Liver (tissue), 9 donors: ENCODE results near the gene SYNM. TPM values are rescaled to one million over a fixed set of nuclear protein-coding genes. Genes with fewer than 3 reads are reported as not detected.

Source experiments
- DNase-seq: peaks from one replicate; pipeline ENCODE4 v3.0.0-alpha.2; 2017; ENCODE audit warnings: low spot score
- H3K27ac ChIP-seq, 2 donors: one replicate each; pipeline ENCODE4 v1.7.0; 2013; ENCODE audit warnings: inconsistent platforms in 2 of 2, low read length in 2 of 2, control low read depth in 1 of 2, low read depth in 1 of 2, mild to moderate bottlenecking in 1 of 2
- H3K27me3 ChIP-seq, 4 donors: one replicate each; pipeline versions ENCODE4 v1.6.1 to v1.7.0; 2013; ENCODE audit warnings: low read length in 3 of 4, inconsistent platforms in 1 of 4, mild to moderate bottlenecking in 1 of 4, moderate library complexity in 1 of 4; ENCODE audit not compliant: control insufficient read depth in 4 of 4, insufficient read depth in 4 of 4
- H3K36me3 ChIP-seq, 4 donors: one replicate each; pipeline versions ENCODE4 v1.6.1 to v1.7.0; 2013; ENCODE audit warnings: low read length in 3 of 4, mild to moderate bottlenecking in 3 of 4, low read depth in 1 of 4, moderate library complexity in 1 of 4; ENCODE audit not compliant: control insufficient read depth in 4 of 4, insufficient read depth in 3 of 4
- H3K4me1 ChIP-seq, 4 donors: one replicate each; pipeline versions ENCODE4 v1.6.1 to v1.7.0; 2013; ENCODE audit warnings: low read length in 3 of 4, mild to moderate bottlenecking in 3 of 4, moderate library complexity in 1 of 4; ENCODE audit not compliant: control insufficient read depth in 4 of 4, insufficient read depth in 4 of 4
- H3K4me3 ChIP-seq, 3 donors: one replicate each; pipeline versions ENCODE4 v1.6.1 to v1.7.0; 2013; ENCODE audit warnings: low read length in 3 of 3, control low read depth in 1 of 3, low read depth in 1 of 3, mild to moderate bottlenecking in 1 of 3
- H3K9ac ChIP-seq, 2 donors: one replicate each; pipeline ENCODE4 v1.7.0; 2013; ENCODE audit warnings: low read length in 2 of 2, mild to moderate bottlenecking in 2 of 2, moderate library complexity in 2 of 2, control low read depth in 1 of 2, low read depth in 1 of 2
- H3K9me3 ChIP-seq, 4 donors: one replicate each; pipeline versions ENCODE4 v1.6.1 to v1.7.0; 2013; ENCODE audit warnings: low read length in 3 of 4; ENCODE audit not compliant: control insufficient read depth in 4 of 4
- EGR1 ChIP-seq, 2 donors: IDR thresholded peaks; 2 replicates each; pipeline ENCODE4 v1.6.1; 2016 to 2018; ENCODE audit warnings: antibody characterized with exemption in 2 of 2, low read depth in 2 of 2
- FOXA1 ChIP-seq: IDR thresholded peaks from 2 replicates; pipeline ENCODE4 v1.6.1; 2016; ENCODE audit warnings: antibody characterized with exemption
- FOXA2 ChIP-seq: IDR thresholded peaks from 2 replicates; pipeline ENCODE4 v1.6.1; 2016; ENCODE audit warnings: antibody characterized with exemption
- GABPA ChIP-seq, 2 donors: IDR thresholded peaks in 1 of 2; conservative IDR thresholded peaks in 1 of 2; 2 replicates each; pipeline ENCODE4 v1.6.1; 2016; ENCODE audit warnings: antibody characterized with exemption in 2 of 2, mild to moderate bottlenecking in 1 of 2, moderate library complexity in 1 of 2
- HNF4A ChIP-seq, 2 donors: conservative IDR thresholded peaks; 2 replicates each; pipeline ENCODE4 v1.6.1; 2016; ENCODE audit warnings: antibody characterized with exemption in 2 of 2, mild to moderate bottlenecking in 2 of 2
- HNF4G ChIP-seq: IDR thresholded peaks from 2 replicates; pipeline ENCODE4 v1.6.1; 2016; ENCODE audit warnings: antibody characterized with exemption
- JUND ChIP-seq, 2 donors: IDR thresholded peaks; 2 replicates each; pipeline ENCODE4 v1.6.1; 2016; ENCODE audit warnings: antibody characterized with exemption in 2 of 2
- NR2F2 ChIP-seq: IDR thresholded peaks from 2 replicates; pipeline ENCODE4 v1.6.1; 2016; ENCODE audit warnings: antibody characterized with exemption
- RAD21 ChIP-seq, 2 donors: IDR thresholded peaks; 2 replicates each; pipeline ENCODE4 v1.6.1; 2016; ENCODE audit warnings: antibody characterized with exemption in 2 of 2, mild to moderate bottlenecking in 2 of 2
- RXRA ChIP-seq, 2 donors: IDR thresholded peaks; 2 replicates each; pipeline ENCODE4 v1.6.1; 2017 to 2018; ENCODE audit warnings: antibody characterized with exemption in 2 of 2, mild to moderate bottlenecking in 1 of 2
- SP1 ChIP-seq: IDR thresholded peaks from 2 replicates; pipeline ENCODE4 v1.6.1; 2018; ENCODE audit warnings: antibody characterized with exemption, mild to moderate bottlenecking
- TAF1 ChIP-seq: conservative IDR thresholded peaks from 2 replicates; pipeline ENCODE4 v1.6.1; 2016; ENCODE audit warnings: antibody characterized with exemption, mild to moderate bottlenecking
- YY1 ChIP-seq: IDR thresholded peaks from 2 replicates; pipeline ENCODE4 v1.6.1; 2016; ENCODE audit warnings: antibody characterized with exemption, mild to moderate bottlenecking
- WGBS: extraction: QIAGEN DNeasy Blood & Tissue Kit; methylation state at CpG from one replicate; pipeline ENCODE4 v1.1.7; 2013; 5-methylcytosine and 5-hydroxymethylcytosine counted together
- polyA plus RNA-seq, 2 donors: library from polyadenylated mRNA; stranded (reverse) in 1 of 2; unstranded in 1 of 2; fragments of 200-250 nt in 1 of 2; fragments of >200 nt in 1 of 2; fragmentation: Nextera tagmentation in 1 of 2; extraction: Ambion mirVana in 1 of 2; gene quantifications; one replicate each; pipeline versions ENCODE4 v1.2.1 to v1.2.3, GENCODE V29; 2013 to 2015
- total RNA-seq, 2 donors: library from RNA; depleted of rRNA; stranded (reverse); fragments of >200 nt; gene quantifications; one replicate each; pipeline ENCODE4 v1.2.3, GENCODE V29; 2014
- TF ChIP-seq, protein P1 (sequence below): fragments of 150-350 bp; IDR thresholded peaks from 2 replicates; pipeline ENCODE4 v1.5.1; 2017; ENCODE audit warnings: improper control_type of control experiment, low read depth, low read length; ENCODE audit not compliant: missing input control
- TF ChIP-seq, protein P2 (sequence below): IDR thresholded peaks from 2 replicates; pipeline ENCODE4 v1.6.1; 2016; ENCODE audit warnings: antibody characterized with exemption
- TF ChIP-seq, protein P3 (sequence below): IDR thresholded peaks from 2 replicates; pipeline ENCODE4 v1.6.1; 2016; ENCODE audit warnings: antibody characterized with exemption
- TF ChIP-seq, protein P4 (sequence below): IDR thresholded peaks from 2 replicates; pipeline ENCODE4 v1.6.1; 2016; ENCODE audit warnings: antibody characterized with exemption
- TF ChIP-seq, protein P5 (sequence below): IDR thresholded peaks from 2 replicates; pipeline ENCODE4 v1.6.1; 2016; ENCODE audit warnings: antibody characterized with exemption, mild to moderate bottlenecking
- donor health status: healthy.
- donor health status: healthy.
- donor health status: healthy.
- donor health status: healthy.
- donor health status: healthy.

Gene SYNM
- total and polyA plus RNA-seq, 4 donors, result 0.39 to 6.4 (median 1.2) TPM

DNA sequence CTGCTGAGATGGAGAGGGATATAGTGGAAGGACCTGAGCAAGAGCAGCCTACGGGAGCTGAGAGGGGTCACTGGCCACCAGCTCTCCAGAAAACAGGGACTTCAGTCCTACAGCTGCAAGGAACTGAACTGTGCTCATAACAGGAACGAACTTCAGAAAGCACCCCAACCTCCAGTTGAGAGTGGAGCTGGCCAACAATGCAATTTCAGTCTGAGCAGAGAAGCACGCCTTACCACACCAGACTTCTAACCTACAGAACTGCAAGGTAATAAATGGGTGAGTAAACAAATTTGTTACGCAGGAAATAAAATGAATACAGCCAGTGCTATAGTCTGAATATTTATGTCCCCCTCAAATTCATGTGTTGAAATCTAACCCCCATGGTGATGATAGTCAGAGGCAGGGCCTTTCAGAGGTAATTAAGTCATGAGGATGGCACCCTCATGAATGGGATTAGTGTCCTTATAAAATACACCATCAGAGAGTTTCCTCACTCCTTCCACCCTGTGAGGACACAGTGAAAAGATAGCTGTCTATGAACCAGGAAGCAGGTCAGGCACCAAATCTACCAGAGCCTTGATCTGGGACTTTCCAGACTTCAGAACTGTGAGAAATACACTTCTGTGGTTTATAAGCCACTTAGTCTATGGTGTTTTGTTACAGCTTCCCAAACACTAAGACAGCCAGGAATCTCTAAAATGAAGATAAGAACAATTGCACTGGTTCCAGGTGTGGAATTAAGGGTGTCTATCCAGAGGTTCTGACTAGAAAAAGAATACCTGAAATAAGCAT lies 58.6 kb downstream of the SYNM start:
- no peaks in the 10 kb centered on the region for H3K4me1 ChIP-seq
- no peak overlapping the region for H3K27ac ChIP-seq
- H3K9ac ChIP-seq, result no peak overlapping the region
- H3K9me3 ChIP-seq, result no peaks in the 10 kb centered on the region
- TF ChIP-seq YY1, result no peak
- no peak for TF ChIP-seq FOXA2
- no peak for TF ChIP-seq FOXA1
- TF ChIP-seq, protein P1, sequence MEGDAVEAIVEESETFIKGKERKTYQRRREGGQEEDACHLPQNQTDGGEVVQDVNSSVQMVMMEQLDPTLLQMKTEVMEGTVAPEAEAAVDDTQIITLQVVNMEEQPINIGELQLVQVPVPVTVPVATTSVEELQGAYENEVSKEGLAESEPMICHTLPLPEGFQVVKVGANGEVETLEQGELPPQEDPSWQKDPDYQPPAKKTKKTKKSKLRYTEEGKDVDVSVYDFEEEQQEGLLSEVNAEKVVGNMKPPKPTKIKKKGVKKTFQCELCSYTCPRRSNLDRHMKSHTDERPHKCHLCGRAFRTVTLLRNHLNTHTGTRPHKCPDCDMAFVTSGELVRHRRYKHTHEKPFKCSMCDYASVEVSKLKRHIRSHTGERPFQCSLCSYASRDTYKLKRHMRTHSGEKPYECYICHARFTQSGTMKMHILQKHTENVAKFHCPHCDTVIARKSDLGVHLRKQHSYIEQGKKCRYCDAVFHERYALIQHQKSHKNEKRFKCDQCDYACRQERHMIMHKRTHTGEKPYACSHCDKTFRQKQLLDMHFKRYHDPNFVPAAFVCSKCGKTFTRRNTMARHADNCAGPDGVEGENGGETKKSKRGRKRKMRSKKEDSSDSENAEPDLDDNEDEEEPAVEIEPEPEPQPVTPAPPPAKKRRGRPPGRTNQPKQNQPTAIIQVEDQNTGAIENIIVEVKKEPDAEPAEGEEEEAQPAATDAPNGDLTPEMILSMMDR, result no peak
- TF ChIP-seq RAD21 (IDR thresholded peaks at IDR 0.05), result no peak
- no peak for TF ChIP-seq EGR1 (IDR thresholded peaks at IDR 0.05; ENCODE audit: low read depth in 2 of 2)
- TF ChIP-seq RXRA (IDR thresholded peaks at IDR 0.05), result no peak
- TF ChIP-seq, protein P2, sequence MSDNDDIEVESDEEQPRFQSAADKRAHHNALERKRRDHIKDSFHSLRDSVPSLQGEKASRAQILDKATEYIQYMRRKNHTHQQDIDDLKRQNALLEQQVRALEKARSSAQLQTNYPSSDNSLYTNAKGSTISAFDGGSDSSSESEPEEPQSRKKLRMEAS, result no peak
- no peak for TF ChIP-seq SP1
- TF ChIP-seq, protein P3, sequence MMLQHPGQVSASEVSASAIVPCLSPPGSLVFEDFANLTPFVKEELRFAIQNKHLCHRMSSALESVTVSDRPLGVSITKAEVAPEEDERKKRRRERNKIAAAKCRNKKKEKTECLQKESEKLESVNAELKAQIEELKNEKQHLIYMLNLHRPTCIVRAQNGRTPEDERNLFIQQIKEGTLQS, result no peak
- TF ChIP-seq HNF4G, result no peak
- TF ChIP-seq, protein P4, sequence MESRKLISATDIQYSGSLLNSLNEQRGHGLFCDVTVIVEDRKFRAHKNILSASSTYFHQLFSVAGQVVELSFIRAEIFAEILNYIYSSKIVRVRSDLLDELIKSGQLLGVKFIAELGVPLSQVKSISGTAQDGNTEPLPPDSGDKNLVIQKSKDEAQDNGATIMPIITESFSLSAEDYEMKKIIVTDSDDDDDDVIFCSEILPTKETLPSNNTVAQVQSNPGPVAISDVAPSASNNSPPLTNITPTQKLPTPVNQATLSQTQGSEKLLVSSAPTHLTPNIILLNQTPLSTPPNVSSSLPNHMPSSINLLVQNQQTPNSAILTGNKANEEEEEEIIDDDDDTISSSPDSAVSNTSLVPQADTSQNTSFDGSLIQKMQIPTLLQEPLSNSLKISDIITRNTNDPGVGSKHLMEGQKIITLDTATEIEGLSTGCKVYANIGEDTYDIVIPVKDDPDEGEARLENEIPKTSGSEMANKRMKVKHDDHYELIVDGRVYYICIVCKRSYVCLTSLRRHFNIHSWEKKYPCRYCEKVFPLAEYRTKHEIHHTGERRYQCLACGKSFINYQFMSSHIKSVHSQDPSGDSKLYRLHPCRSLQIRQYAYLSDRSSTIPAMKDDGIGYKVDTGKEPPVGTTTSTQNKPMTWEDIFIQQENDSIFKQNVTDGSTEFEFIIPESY, result no peak
- TF ChIP-seq HNF4A (conservative IDR thresholded peaks at IDR 0.05), result no peak
- TF ChIP-seq GABPA (IDR thresholded peaks at IDR 0.05 in 1 of 2, conservative IDR thresholded peaks at IDR 0.05 in 1 of 2), result no peak
- TF ChIP-seq, protein P5, sequence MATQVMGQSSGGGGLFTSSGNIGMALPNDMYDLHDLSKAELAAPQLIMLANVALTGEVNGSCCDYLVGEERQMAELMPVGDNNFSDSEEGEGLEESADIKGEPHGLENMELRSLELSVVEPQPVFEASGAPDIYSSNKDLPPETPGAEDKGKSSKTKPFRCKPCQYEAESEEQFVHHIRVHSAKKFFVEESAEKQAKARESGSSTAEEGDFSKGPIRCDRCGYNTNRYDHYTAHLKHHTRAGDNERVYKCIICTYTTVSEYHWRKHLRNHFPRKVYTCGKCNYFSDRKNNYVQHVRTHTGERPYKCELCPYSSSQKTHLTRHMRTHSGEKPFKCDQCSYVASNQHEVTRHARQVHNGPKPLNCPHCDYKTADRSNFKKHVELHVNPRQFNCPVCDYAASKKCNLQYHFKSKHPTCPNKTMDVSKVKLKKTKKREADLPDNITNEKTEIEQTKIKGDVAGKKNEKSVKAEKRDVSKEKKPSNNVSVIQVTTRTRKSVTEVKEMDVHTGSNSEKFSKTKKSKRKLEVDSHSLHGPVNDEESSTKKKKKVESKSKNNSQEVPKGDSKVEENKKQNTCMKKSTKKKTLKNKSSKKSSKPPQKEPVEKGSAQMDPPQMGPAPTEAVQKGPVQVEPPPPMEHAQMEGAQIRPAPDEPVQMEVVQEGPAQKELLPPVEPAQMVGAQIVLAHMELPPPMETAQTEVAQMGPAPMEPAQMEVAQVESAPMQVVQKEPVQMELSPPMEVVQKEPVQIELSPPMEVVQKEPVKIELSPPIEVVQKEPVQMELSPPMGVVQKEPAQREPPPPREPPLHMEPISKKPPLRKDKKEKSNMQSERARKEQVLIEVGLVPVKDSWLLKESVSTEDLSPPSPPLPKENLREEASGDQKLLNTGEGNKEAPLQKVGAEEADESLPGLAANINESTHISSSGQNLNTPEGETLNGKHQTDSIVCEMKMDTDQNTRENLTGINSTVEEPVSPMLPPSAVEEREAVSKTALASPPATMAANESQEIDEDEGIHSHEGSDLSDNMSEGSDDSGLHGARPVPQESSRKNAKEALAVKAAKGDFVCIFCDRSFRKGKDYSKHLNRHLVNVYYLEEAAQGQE, result no peak
- TF ChIP-seq NR2F2, result no peak
- no peak for TF ChIP-seq JUND (IDR thresholded peaks at IDR 0.05)
- no peak for TF ChIP-seq TAF1
- peaks cover 2 to 21% (median 6%) of the 10 kb centered on the region in 4 donors for H3K36me3 ChIP-seq
- H3K27me3 ChIP-seq, result no peaks in the 10 kb centered on the region
- WGBS, result 89% methylated on average over 4 of the region's 4 CpGs
- DNase-seq, result no peak
- H3K4me3 ChIP-seq, result no peak overlapping the region
